Neural cell (in vitro differentiated cells): ENCODE results near the gene RGS5. TPM values are rescaled to one million over a fixed set of nuclear protein-coding genes. Genes with fewer than 3 reads are reported as not detected.

Experiments
- H2AFZ ChIP-seq: fragments of 200-600, 300-800 bp; sonication (generic), shearing (Covaris generic); 2 replicates; pipeline ENCODE4 v1.6.0; 2014; ENCODE audit warnings: low read depth, mild to moderate bottlenecking, antibody characterized with exemption, low read length, moderate library complexity
- H3F3A ChIP-seq: fragments of 200-600 bp; shearing (Covaris generic); 2 replicates; pipeline ENCODE4 v1.6.1; 2016; ENCODE audit warnings: mild to moderate bottlenecking, moderate library complexity, mixed read lengths, antibody characterized with exemption, low read length; ENCODE audit not compliant: insufficient read depth, poor library complexity, severe bottlenecking
- H3K27ac ChIP-seq: fragments of 200-600, 300-800 bp; sonication (generic), shearing (Covaris generic); 2 replicates; pipeline ENCODE4 v1.5.1; 2014; ENCODE audit warnings: mild to moderate bottlenecking, low read length, moderate library complexity
- H3K27me3 ChIP-seq: fragments of 300-800, 200-600 bp; sonication (generic), shearing (Covaris generic); 2 replicates; pipeline ENCODE4 v1.6.0; 2014; ENCODE audit warnings: mild to moderate bottlenecking, low read depth, low read length, moderate library complexity; ENCODE audit not compliant: insufficient read depth
- H3K36me3 ChIP-seq: fragments of 300-800, 200-600 bp; sonication (generic), shearing (Covaris generic); 2 replicates; pipeline ENCODE4 v1.5.1; 2014; ENCODE audit warnings: mild to moderate bottlenecking, antibody characterized with exemption, low read length, moderate library complexity; ENCODE audit not compliant: insufficient read depth
- H3K4me2 ChIP-seq: fragments of 300-800, 200-600 bp; sonication (generic), shearing (Covaris generic); 2 replicates; pipeline ENCODE4 v1.6.0; 2014; ENCODE audit warnings: mild to moderate bottlenecking, low read length
- H3K4me3 ChIP-seq: fragments of 300-800, 200-600 bp; sonication (generic), shearing (Covaris generic); 2 replicates; pipeline ENCODE4 v1.5.1; 2014; ENCODE audit warnings: mild to moderate bottlenecking, low read length, moderate library complexity
- H3K79me2 ChIP-seq: fragments of 200-600 bp; shearing (Covaris generic); replicated peaks from 2 replicates; pipeline ENCODE4 v1.6.0; 2014; ENCODE audit warnings: mild to moderate bottlenecking, low read length, moderate library complexity; ENCODE audit not compliant: insufficient read depth
- H3K9ac ChIP-seq: fragments of 300-800, 200-600 bp; sonication (generic), shearing (Covaris generic); 2 replicates; pipeline ENCODE4 v1.6.1; 2016; ENCODE audit warnings: mild to moderate bottlenecking, low read length, mixed read lengths
- H3K9me2 ChIP-seq: fragments of 200-600 bp; shearing (Covaris generic); 2 replicates; pipeline ENCODE4 v1.6.1; 2016; ENCODE audit warnings: mild to moderate bottlenecking, low read length, mixed read lengths; ENCODE audit not compliant: insufficient read depth
- H3K9me3 ChIP-seq: fragments of 200-600, 300-800 bp; sonication (generic), shearing (Covaris generic); 2 replicates; pipeline ENCODE4 v1.6.1; 2016; ENCODE audit warnings: mild to moderate bottlenecking, mixed run types, low read length, moderate library complexity, mixed read lengths
- H4K20me1 ChIP-seq: fragments of 200-600 bp; shearing (Covaris generic); 2 replicates; pipeline ENCODE4 v1.6.1; 2016; ENCODE audit warnings: mild to moderate bottlenecking, mixed run types; ENCODE audit not compliant: insufficient read depth
- EP300 ChIP-seq: fragments of 450-650 bp; conservative IDR thresholded peaks from 2 replicates; pipeline ENCODE4 v1.6.1; 2014; ENCODE audit warnings: antibody characterized with exemption, mild to moderate bottlenecking, moderate library complexity; ENCODE audit not compliant: poor library complexity, severe bottlenecking
- EZH2 ChIP-seq: fragments of 200-600, 300-800 bp; shearing (Covaris generic), sonication (generic); IDR thresholded peaks from 2 replicates; pipeline ENCODE4 v1.6.1; 2014; ENCODE audit warnings: antibody characterized with exemption, low read length, borderline replicate concordance, mild to moderate bottlenecking; ENCODE audit not compliant: insufficient read depth, poor library complexity, severe bottlenecking
- MXI1 ChIP-seq: fragments of 450-650 bp; conservative IDR thresholded peaks from 2 replicates; pipeline ENCODE4 v1.6.1; 2014; ENCODE audit warnings: antibody characterized with exemption, mild to moderate bottlenecking; ENCODE audit not compliant: poor library complexity, severe bottlenecking
- POLR2AphosphoS5 ChIP-seq: IDR thresholded peaks from 2 replicates; pipeline ENCODE4 v1.6.1; 2012
- RAD21 ChIP-seq: fragments of 450-650 bp; conservative IDR thresholded peaks from 2 replicates; pipeline ENCODE4 v1.6.1; 2014; ENCODE audit warnings: antibody characterized with exemption, mild to moderate bottlenecking, moderate library complexity
- SMC3 ChIP-seq: fragments of 450-650 bp; conservative IDR thresholded peaks from 2 replicates; pipeline ENCODE4 v1.6.1; 2014; ENCODE audit warnings: antibody characterized with exemption, mild to moderate bottlenecking, moderate library complexity; ENCODE audit not compliant: poor library complexity
- TAF1 ChIP-seq: IDR thresholded peaks from 2 replicates; pipeline ENCODE4 v1.6.1; 2012; ENCODE audit warnings: low read depth
- polyA plus RNA-seq: library from polyadenylated mRNA; depleted of rRNA; stranded (reverse); fragments of >200 nt; gene quantifications from 2 replicates; pipeline ENCODE4 v1.2.3, GENCODE V29; 2014
- TF ChIP-seq, protein P1 (sequence below): IDR thresholded peaks from 2 replicates; pipeline ENCODE4 v1.6.1; 2012; ENCODE audit warnings: borderline replicate concordance
- TF ChIP-seq, protein P2 (sequence below): fragments of 450-650 bp; IDR thresholded peaks from 2 replicates; pipeline ENCODE4 v1.5.1; 2014; ENCODE audit warnings: antibody characterized with exemption, mild to moderate bottlenecking, moderate library complexity; ENCODE audit not compliant: poor library complexity, severe bottlenecking

The RGS5 gene
- polyA plus RNA-seq, 1 donor from 2014 or later = 6.5 TPM

DNA sequence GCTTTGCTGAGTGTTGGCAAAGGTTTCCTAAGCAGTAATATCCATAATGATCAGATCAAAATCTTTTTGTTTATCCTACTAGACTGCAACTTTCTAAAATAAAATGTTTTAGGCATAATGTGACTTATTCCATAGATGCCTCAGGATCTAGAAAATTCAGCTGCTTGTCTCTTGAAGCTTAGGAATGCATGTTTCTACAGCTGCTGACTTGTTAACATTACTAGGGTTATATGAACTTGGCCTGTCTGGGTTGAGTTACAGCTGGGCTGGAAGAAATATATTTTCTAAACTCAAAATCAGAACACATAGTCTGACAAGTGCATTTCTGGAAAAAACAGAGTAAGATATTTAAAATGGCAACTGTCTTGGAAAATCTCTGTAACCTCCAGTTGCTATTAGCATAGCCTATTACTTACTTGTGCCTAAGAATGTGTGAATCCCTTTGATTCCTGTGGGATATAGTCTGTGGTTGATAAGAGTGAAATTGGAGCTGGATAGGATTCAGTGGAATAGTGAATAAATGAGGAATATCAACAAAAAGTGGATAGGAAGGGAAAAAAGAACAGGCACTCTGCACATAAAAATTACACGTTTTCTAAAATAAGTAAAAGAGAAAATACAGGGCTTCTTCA is 72.4 kb downstream of the RGS5 start:
- no peaks in the 10 kb centered on the region for H3K27me3 ChIP-seq
- TF ChIP-seq EP300 (no peak), SMC3 (no peak), TAF1 (no peak), RAD21 (no peak), EZH2 (no peak), MXI1 (no peak), POLR2AphosphoS5 (no peak)
- TF ChIP-seq, protein P1, sequence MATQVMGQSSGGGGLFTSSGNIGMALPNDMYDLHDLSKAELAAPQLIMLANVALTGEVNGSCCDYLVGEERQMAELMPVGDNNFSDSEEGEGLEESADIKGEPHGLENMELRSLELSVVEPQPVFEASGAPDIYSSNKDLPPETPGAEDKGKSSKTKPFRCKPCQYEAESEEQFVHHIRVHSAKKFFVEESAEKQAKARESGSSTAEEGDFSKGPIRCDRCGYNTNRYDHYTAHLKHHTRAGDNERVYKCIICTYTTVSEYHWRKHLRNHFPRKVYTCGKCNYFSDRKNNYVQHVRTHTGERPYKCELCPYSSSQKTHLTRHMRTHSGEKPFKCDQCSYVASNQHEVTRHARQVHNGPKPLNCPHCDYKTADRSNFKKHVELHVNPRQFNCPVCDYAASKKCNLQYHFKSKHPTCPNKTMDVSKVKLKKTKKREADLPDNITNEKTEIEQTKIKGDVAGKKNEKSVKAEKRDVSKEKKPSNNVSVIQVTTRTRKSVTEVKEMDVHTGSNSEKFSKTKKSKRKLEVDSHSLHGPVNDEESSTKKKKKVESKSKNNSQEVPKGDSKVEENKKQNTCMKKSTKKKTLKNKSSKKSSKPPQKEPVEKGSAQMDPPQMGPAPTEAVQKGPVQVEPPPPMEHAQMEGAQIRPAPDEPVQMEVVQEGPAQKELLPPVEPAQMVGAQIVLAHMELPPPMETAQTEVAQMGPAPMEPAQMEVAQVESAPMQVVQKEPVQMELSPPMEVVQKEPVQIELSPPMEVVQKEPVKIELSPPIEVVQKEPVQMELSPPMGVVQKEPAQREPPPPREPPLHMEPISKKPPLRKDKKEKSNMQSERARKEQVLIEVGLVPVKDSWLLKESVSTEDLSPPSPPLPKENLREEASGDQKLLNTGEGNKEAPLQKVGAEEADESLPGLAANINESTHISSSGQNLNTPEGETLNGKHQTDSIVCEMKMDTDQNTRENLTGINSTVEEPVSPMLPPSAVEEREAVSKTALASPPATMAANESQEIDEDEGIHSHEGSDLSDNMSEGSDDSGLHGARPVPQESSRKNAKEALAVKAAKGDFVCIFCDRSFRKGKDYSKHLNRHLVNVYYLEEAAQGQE = no peak
- TF ChIP-seq, protein P2, sequence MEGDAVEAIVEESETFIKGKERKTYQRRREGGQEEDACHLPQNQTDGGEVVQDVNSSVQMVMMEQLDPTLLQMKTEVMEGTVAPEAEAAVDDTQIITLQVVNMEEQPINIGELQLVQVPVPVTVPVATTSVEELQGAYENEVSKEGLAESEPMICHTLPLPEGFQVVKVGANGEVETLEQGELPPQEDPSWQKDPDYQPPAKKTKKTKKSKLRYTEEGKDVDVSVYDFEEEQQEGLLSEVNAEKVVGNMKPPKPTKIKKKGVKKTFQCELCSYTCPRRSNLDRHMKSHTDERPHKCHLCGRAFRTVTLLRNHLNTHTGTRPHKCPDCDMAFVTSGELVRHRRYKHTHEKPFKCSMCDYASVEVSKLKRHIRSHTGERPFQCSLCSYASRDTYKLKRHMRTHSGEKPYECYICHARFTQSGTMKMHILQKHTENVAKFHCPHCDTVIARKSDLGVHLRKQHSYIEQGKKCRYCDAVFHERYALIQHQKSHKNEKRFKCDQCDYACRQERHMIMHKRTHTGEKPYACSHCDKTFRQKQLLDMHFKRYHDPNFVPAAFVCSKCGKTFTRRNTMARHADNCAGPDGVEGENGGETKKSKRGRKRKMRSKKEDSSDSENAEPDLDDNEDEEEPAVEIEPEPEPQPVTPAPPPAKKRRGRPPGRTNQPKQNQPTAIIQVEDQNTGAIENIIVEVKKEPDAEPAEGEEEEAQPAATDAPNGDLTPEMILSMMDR = no peak
- H4K20me1 ChIP-seq = no peaks in the 10 kb centered on the region
- no peaks in the 10 kb centered on the region for H3K36me3 ChIP-seq
- H3K9ac ChIP-seq = no peak overlapping the region
- no peaks in the 10 kb centered on the region for H3K9me2 ChIP-seq
- H3K4me2 ChIP-seq = no peak overlapping the region
- H3K27ac ChIP-seq = no peak overlapping the region
- H3K4me3 ChIP-seq = no peak overlapping the region
- H3F3A ChIP-seq = no peaks in the 10 kb centered on the region
- no peak overlapping the region for H2AFZ ChIP-seq
- no peaks in the 10 kb centered on the region for H3K79me2 ChIP-seq
- no peaks in the 10 kb centered on the region for H3K9me3 ChIP-seq

DNA sequence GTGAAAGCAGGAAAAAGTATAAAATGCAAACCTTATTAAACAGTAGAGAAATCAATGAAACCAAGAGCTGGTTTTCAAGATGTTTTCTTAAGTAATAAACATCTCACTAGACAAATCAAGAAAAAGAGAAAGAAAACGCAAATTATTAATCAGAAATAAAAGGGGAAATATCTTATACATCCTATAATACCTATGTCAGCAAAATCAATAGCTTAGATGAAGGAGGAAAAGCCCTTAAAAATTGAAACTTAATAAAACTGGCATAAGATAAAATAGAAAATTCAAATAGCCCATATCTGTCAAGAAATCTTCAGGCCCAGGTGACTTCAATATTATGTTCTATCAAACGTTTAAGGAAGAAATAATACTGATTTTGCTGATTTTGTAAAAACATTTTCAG is 74.4 kb downstream of the RGS5 start:
- TF ChIP-seq SMC3 = no peak
- TF ChIP-seq, protein P1 = no peak
- TF ChIP-seq EP300 = no peak
- no peak for TF ChIP-seq RAD21
- no peak for TF ChIP-seq TAF1
- no peak for TF ChIP-seq POLR2AphosphoS5
- TF ChIP-seq EZH2 = no peak
- no peak for TF ChIP-seq MXI1
- TF ChIP-seq, protein P2 = no peak
- Histone ChIP-seq H3K9ac (no peak overlapping the region), H3K4me3 (no peak overlapping the region), H3K9me3 (no peaks in the 10 kb centered on the region), H3K27ac (no peak overlapping the region), H3K4me2 (no peak overlapping the region), H2AFZ (no peak overlapping the region), H3F3A (no peaks in the 10 kb centered on the region), H3K9me2 (no peaks in the 10 kb centered on the region), H3K36me3 (no peaks in the 10 kb centered on the region), H4K20me1 (no peaks in the 10 kb centered on the region), H3K79me2 (no peaks in the 10 kb centered on the region), H3K27me3 (no peaks in the 10 kb centered on the region)
